Measurements from ENCODE around the gene CLIP2. TPM values are rescaled to one million over a fixed set of nuclear protein-coding genes. Genes with fewer than 3 reads are reported as not detected.

Gene CLIP2
- total RNA-seq, 1 experiment from 2014 or later: 21.6 TPM

GRCh38 chr7:74373536-74373935 lies 84.3 kb downstream of the CLIP2 start:
- Histone ChIP-seq H3K27me3 (ENCODE audit: insufficient read depth, low read length) (no peaks in the 10 kb centered on the region), H3K27ac (ENCODE audit: insufficient read length, low read depth, low read length) (no peak overlapping the region), H4K8ac (replicated peaks; ENCODE audit: insufficient read length, low read depth, low read length) (no peak overlapping the region), H2BK120ac (ENCODE audit: low read depth, low read length, poor library complexity, severe bottlenecking) (no peak overlapping the region), H3K23me2 (ENCODE audit: insufficient read length, low read depth, low read length, poor library complexity, severe bottlenecking) (peaks cover 14% of the 10 kb centered on the region), H2BK20ac (ENCODE audit: low read depth, low read length, poor library complexity, severe bottlenecking) (no peak overlapping the region), H3K79me1 (ENCODE audit: insufficient read depth, low read depth, low read length, poor library complexity, severe bottlenecking) (no peaks in the 10 kb centered on the region), H2AFZ (ENCODE audit: low read length) (no peak overlapping the region), H2BK5ac (ENCODE audit: insufficient read length, low read length) (no peak overlapping the region), H4K20me1 (ENCODE audit: control insufficient read depth, insufficient read depth, insufficient read length) (no peaks in the 10 kb centered on the region), H3K79me2 (ENCODE audit: insufficient read depth, low read length) (no peaks in the 10 kb centered on the region), H4K91ac (ENCODE audit: insufficient read length, low read depth, low read length) (no peak overlapping the region), H3K4me2 (ENCODE audit: insufficient read depth, insufficient read length, low read length) (no peak overlapping the region), H2AK5ac (ENCODE audit: insufficient read length, low read length) (no peak overlapping the region), H3K56ac (ENCODE audit: insufficient read length, low read depth, low read length) (no peak overlapping the region), H3K4me1 (ENCODE audit: insufficient read depth, low read length) (no peaks in the 10 kb centered on the region), H3K9me3 (ENCODE audit: control insufficient read depth, low read depth, low read length) (no peaks in the 10 kb centered on the region), H3K18ac (ENCODE audit: insufficient read length, low read depth, low read length) (no peak overlapping the region), H2BK12ac (ENCODE audit: insufficient read length, low read depth, low read length) (no peak overlapping the region), H3T11ph (ENCODE audit: low read length) (no peak overlapping the region), H3K14ac (ENCODE audit: insufficient read depth, low read length) (no peak overlapping the region), H3K23ac (ENCODE audit: insufficient read length, low read depth, low read length) (no peak overlapping the region), H2BK15ac (ENCODE audit: low read depth, low read length) (no peak overlapping the region), H4K5ac (ENCODE audit: insufficient read length, low read depth, low read length) (no peak overlapping the region), H3K9ac (ENCODE audit: extremely low read depth, insufficient read length, low read length) (no peak overlapping the region), H3K4ac (ENCODE audit: low read depth, low read length) (no peak overlapping the region)
- no peak for DNase-seq
- Mint-ChIP-seq H3K27me3 (ENCODE audit: low read depth) (peaks cover 7% of the 10 kb centered on the region), H3K4me1 (peaks cover 11 to 24% of the 10 kb centered on the region in 2 experiments), H3K36me3 (ENCODE audit: insufficient read depth in 1 of 3, low read depth in 3 of 3) (peaks cover 12 to 21% (median 12%) of the 10 kb centered on the region in 3 experiments; a peak in 6 of 7 replicates), H3K4me3 (peak overlapping the region in 1 of 2 experiments; percentile 60; a peak in 1 of 5 replicates), H3K27ac (no peak overlapping the region), H3K9me3 (no peaks in the 10 kb centered on the region)
- TF ChIP-seq CTCF (conservative IDR thresholded peaks at IDR 0.05): no peak
- WGBS (ENCODE audit: extremely low coverage, insufficient read length, low lambda C conversion rate): no CpG with 5 or more reads among the region's 3 CpGs

All from H9 (cell line).